Endothelial cell of umbilical vein (primary cell): ENCODE measurements around the gene DHDDS. TPM values are rescaled to one million over a fixed set of nuclear protein-coding genes. Genes with fewer than 3 reads are reported as not detected.

Experiments
- BruUV-seq: library from RNA; stranded (reverse); fragments of 400-500 nt; replicated peaks from 2 replicates; lab custom pipeline; 2021; lab: Mats Ljungman, UMichigan
- CTCF ChIA-PET: fragments of 300-600, 350-600 bp; sonication (Branson Sonifier 250); formaldehyde crosslinking; loops from one replicate; lab custom pipeline; 2021; ENCODE audit warnings: antibody characterized with exemption, inconsistent platforms; lab: Charles Lee
- POLR2A ChIA-PET: fragments of 300-600, 350-600 bp; sonication (Branson Sonifier 250); formaldehyde crosslinking; loops from one replicate; lab custom pipeline; 2021; ENCODE audit warnings: antibody characterized with exemption, inconsistent platforms; lab: Charles Lee
- DNase-seq: peaks from one replicate; pipeline ENCODE4 v3.0.0-alpha.2; 2011; ENCODE audit warnings: low read depth, low spot score
- FAIRE-seq: peaks from 2 replicates; lab custom pipeline; 2011; peaks lifted over from hg19 to GRCh38; lab: Jason Lieb, UNC
- H2AFZ ChIP-seq: 2 replicates; pipeline ENCODE4 v1.6.0; 2012; ENCODE audit warnings: low read depth, low read length, control low read depth, inconsistent platforms
- H3K27ac ChIP-seq: 2 replicates; pipeline ENCODE4 v1.5.1; 2011; ENCODE audit warnings: low read depth, mild to moderate bottlenecking, control low read depth, low read length, moderate library complexity; ENCODE audit not compliant: insufficient read depth
- H3K27me3 ChIP-seq, 2 experiments: 2 replicates each; pipeline versions ENCODE4 v1.6.0 to v1.6.1; 2011; ENCODE audit warnings: low read length in 2 of 2, mixed read lengths in 1 of 2; ENCODE audit not compliant: control insufficient read depth in 2 of 2, insufficient read depth in 2 of 2
- H3K36me3 ChIP-seq, 2 experiments: 2 replicates in 1 of 2; 3 replicates in 1 of 2; pipeline ENCODE4 v1.5.1; 2011; ENCODE audit warnings: low read length in 2 of 2, mild to moderate bottlenecking in 1 of 2, moderate library complexity in 1 of 2; ENCODE audit not compliant: control insufficient read depth in 2 of 2, insufficient read depth in 2 of 2; ENCODE audit errors: extremely low read depth in 1 of 2
- H3K4me1 ChIP-seq: 3 replicates; pipeline ENCODE4 v1.5.1; 2011; ENCODE audit warnings: mild to moderate bottlenecking, low read length; ENCODE audit not compliant: control insufficient read depth, insufficient read depth; ENCODE audit errors: extremely low read depth
- H3K4me2 ChIP-seq: 2 replicates; pipeline ENCODE4 v1.6.1; 2011; ENCODE audit warnings: low read length, control low read depth, mixed read lengths; ENCODE audit not compliant: insufficient read depth
- H3K4me3 ChIP-seq, 3 experiments: fragments of 200-600 bp in 1 of 3; sonication (generic), shearing (Covaris generic) in 1 of 3; replicated peaks in 1 of 3; 2 replicates each; pipeline ENCODE4 v1.5.1; 2011 to 2016; ENCODE audit warnings: control low read depth in 3 of 3, low read length in 3 of 3, mild to moderate bottlenecking in 2 of 3, inconsistent platforms in 1 of 3, low read depth in 1 of 3, moderate library complexity in 1 of 3; ENCODE audit not compliant: insufficient read depth in 1 of 3
- H3K79me2 ChIP-seq: 2 replicates; pipeline ENCODE4 v1.6.0; 2012; ENCODE audit warnings: low read length, inconsistent platforms; ENCODE audit not compliant: control insufficient read depth, insufficient read depth
- H3K9ac ChIP-seq: replicated peaks from 2 replicates; pipeline ENCODE3; 2011; ENCODE audit warnings: low read length, control low read depth; ENCODE audit not compliant: insufficient read depth; ENCODE audit errors: extremely low read depth
- H3K9me1 ChIP-seq: replicated peaks from 3 replicates; pipeline ENCODE4 v1.6.0; 2011; ENCODE audit warnings: mild to moderate bottlenecking, low read length; ENCODE audit not compliant: control insufficient read depth, insufficient read depth; ENCODE audit errors: extremely low read depth
- H3K9me3 ChIP-seq: replicated peaks from 2 replicates; pipeline ENCODE4 v1.5.1; 2012; ENCODE audit warnings: low read length, inconsistent platforms; ENCODE audit not compliant: control insufficient read depth, insufficient read depth
- H4K20me1 ChIP-seq: replicated peaks from 2 replicates; pipeline ENCODE3; 2011; ENCODE audit warnings: mild to moderate bottlenecking, low read length; ENCODE audit not compliant: control insufficient read depth, insufficient read depth; ENCODE audit errors: extremely low read depth
- CTCF ChIP-seq, 2 donors: IDR thresholded peaks; 1 replicate in 1 of 2; 2 replicates in 1 of 2; pipeline ENCODE4 v1.5.1; 2011; ENCODE audit warnings: low read length in 2 of 2, mild to moderate bottlenecking in 2 of 2, moderate library complexity in 2 of 2, control low read depth in 1 of 2, inconsistent platforms in 1 of 2, low read depth in 1 of 2; ENCODE audit not compliant: insufficient read depth in 1 of 2; ENCODE audit errors: extremely low read depth in 1 of 2
- EZH2 ChIP-seq: IDR thresholded peaks from 2 replicates; pipeline ENCODE4 v1.6.1; 2012; ENCODE audit warnings: borderline replicate concordance, low read depth, mild to moderate bottlenecking, moderate library complexity, low read length, inconsistent platforms; ENCODE audit not compliant: severe bottlenecking
- FOS ChIP-seq: IDR thresholded peaks from 2 replicates; pipeline ENCODE4 v1.6.1; 2011; ENCODE audit warnings: mild to moderate bottlenecking, low read length, moderate library complexity, borderline replicate concordance; ENCODE audit not compliant: insufficient read depth
- GATA2 ChIP-seq: IDR thresholded peaks from 2 replicates; pipeline ENCODE4 v1.7.0; 2011; ENCODE audit warnings: low read depth, mild to moderate bottlenecking, moderate library complexity, mixed read lengths, low read length; ENCODE audit not compliant: insufficient read length, insufficient read depth
- JUN ChIP-seq: IDR thresholded peaks from 2 replicates; pipeline ENCODE4 v1.6.1; 2011; ENCODE audit warnings: borderline replicate concordance, low read depth; ENCODE audit not compliant: insufficient read length, insufficient read depth
- MAX ChIP-seq: IDR thresholded peaks from 2 replicates; pipeline ENCODE4 v1.6.1; 2011; ENCODE audit not compliant: insufficient read depth, insufficient read length
- MYC ChIP-seq: IDR thresholded peaks from one replicate; pipeline ENCODE4 v1.6.1; 2011; ENCODE audit warnings: mild to moderate bottlenecking, low read depth, low read length
- POLR2A ChIP-seq: IDR thresholded peaks from 2 replicates; pipeline ENCODE4 v1.6.1; 2012; ENCODE audit warnings: low read depth, mild to moderate bottlenecking, control low read depth, low read length
- POLR2AphosphoS5 ChIP-seq: IDR thresholded peaks from 2 replicates; pipeline ENCODE4 v1.6.1; 2012; ENCODE audit warnings: low read depth, mild to moderate bottlenecking, control low read depth, low read length, moderate library complexity; ENCODE audit not compliant: insufficient read depth
- dilution Hi-C: fragments of 300-500 bp; cut with MboI; formaldehyde crosslinking; loops from one replicate; pipeline ENCODE4 v1.15.0; 2019; ENCODE audit warnings: low sequenced_read_pairs; ENCODE audit not compliant: extremely low pct_ligation_motif_present
- intact Hi-C: fragments of 100-400 bp; cut with micrococcal nuclease; formaldehyde crosslinking; loops from one replicate; pipeline ENCODE4 v1.10.0; 2022
- polyA plus RNA-seq, 4 experiments: library from polyadenylated mRNA; depleted of rRNA in 3 of 4; stranded (reverse) in 3 of 4; unstranded in 1 of 4; fragments of >200 nt; gene quantifications; 2 replicates each; pipeline versions ENCODE4 v1.2.1 to v1.2.3, GENCODE V29; 2011 to 2012; ENCODE audit warnings: missing spikeins in 1 of 4
- total RNA-seq: library from RNA; stranded (reverse); gene quantifications from 2 replicates; pipeline ENCODE4 v1.2.3, GENCODE V29; 2021

DHDDS gene
- total and polyA plus RNA-seq, 2 donors (not counting 3 experiments of a cell fraction or from before 2014, with no cell fraction given), result 51.3 to 70.7 TPM

GRCh38 chr1:26449868-26450267 lies 17.7 kb downstream of the DHDDS start:
- H3K9me1 ChIP-seq, result no peaks in the 10 kb centered on the region
- intact Hi-C loops (no loop called here), dilution Hi-C loops (no loop called here)
- no peak for DNase-seq
- no TSS peak for BruUV-seq
- no peak overlapping the region for H2AFZ ChIP-seq
- ChIA-PET POLR2A (no interaction called here), CTCF (interaction anchor here (1.1 kb wide), 1 partner anchor 20 kb away, joined by 3 read pairs; no protein-coding TSS in a partner anchor)
- H3K4me1 ChIP-seq, result no peaks in the 10 kb centered on the region
- H3K4me3 ChIP-seq, result no peak overlapping the region
- no peaks in the 10 kb centered on the region for H4K20me1 ChIP-seq
- H3K27me3 ChIP-seq, result no peaks in the 10 kb centered on the region
- H3K27ac ChIP-seq, result no peak overlapping the region
- H3K9ac ChIP-seq, result no peak overlapping the region
- H3K9me3 ChIP-seq, result no peaks in the 10 kb centered on the region
- TF ChIP-seq POLR2AphosphoS5 (no peak), CTCF (IDR thresholded peaks at IDR 0.05; ENCODE audit: extremely low read depth in 1 of 2, insufficient read depth in 1 of 2, low read depth in 1 of 2, low read length in 2 of 2) (no peak), EZH2 (no peak), MAX (no peak), POLR2A (no peak), GATA2 (no peak), MYC (no peak), FOS (no peak), JUN (no peak)
- peaks cover 10 to 17% of the 10 kb centered on the region in 2 experiments for H3K36me3 ChIP-seq
- H3K4me2 ChIP-seq, result no peak overlapping the region
- peak; percentile 46 for FAIRE-seq
- H3K79me2 ChIP-seq, result no peaks in the 10 kb centered on the region
